Bronchial epithelial cell (primary cell): ENCODE data around the gene SLC2A9. TPM values are rescaled to one million over a fixed set of nuclear protein-coding genes. Genes with fewer than 3 reads are reported as not detected.

Experiments used
- DNase-seq: peaks from one replicate; pipeline ENCODE4 v3.0.0-alpha.2; 2010; ENCODE audit warnings: low read depth
- FAIRE-seq: peaks from 2 replicates; lab custom pipeline; 2011; peaks lifted over from hg19 to GRCh38; lab: Jason Lieb, UNC
- H3K27me3 ChIP-seq: 2 replicates; pipeline ENCODE4 v1.5.1; 2011; ENCODE audit warnings: low read length; ENCODE audit not compliant: control insufficient read depth, insufficient read depth
- H3K36me3 ChIP-seq: 2 replicates; pipeline ENCODE4 v1.5.1; 2011; ENCODE audit warnings: low read length; ENCODE audit not compliant: control insufficient read depth, insufficient read depth
- H3K4me3 ChIP-seq: 2 replicates; pipeline ENCODE4 v1.5.1; 2011; ENCODE audit warnings: mild to moderate bottlenecking, low read depth, low read length, control low read depth
- total RNA-seq: library from RNA; depleted of rRNA; stranded (reverse); fragments of >200 nt; gene quantifications from 2 replicates; pipeline ENCODE4 v1.2.1, GENCODE V29; 2014
- TF ChIP-seq, protein P1 (sequence below): IDR thresholded peaks from 2 replicates; pipeline ENCODE4 v1.5.1; 2011; ENCODE audit warnings: mild to moderate bottlenecking, moderate library complexity, low read length, control low read depth, inconsistent platforms; ENCODE audit not compliant: insufficient read depth, severe bottlenecking

The SLC2A9 gene
- total RNA-seq, result 29.7 and 71.0 TPM in 2 replicates

DNA sequence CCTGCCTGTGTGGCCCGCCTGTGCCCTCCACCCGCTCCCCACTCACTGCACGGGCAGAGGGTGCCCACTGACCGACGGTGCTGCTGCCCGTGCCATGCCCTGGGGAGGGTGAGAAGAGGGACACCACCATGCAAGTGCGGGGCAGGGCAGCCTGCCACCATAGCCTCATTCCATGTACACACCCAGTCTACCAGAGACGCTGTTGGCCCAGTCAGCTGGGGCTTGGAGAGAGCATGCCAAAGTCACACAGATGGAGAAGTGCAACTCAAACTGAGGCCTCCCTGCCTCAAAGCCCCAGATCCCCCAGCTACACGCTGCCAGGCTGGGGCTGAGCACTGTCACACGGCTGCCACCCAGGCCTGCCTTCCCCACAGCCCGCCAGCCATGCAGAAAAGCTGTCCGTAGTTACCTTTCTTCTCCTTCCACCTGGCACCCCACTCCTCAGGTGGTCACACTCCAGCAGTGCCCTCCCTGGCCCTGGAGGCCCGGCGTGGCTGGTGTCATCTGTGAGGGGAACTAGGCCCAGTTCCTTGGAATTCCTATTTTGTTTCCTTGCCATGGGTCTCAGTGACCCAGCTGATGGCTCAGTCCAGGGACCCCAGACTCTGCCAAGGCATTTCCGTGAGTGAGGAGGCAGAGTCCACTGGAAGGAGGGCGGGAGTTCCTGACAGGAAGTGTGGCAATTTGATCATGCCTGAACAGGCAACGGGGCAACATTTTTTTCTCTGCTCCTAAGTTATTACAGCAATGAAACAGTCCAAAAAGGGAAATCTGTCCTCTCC, at the start of gene SLC2A9:
SLC2A9 (minus strand) TSS at position 627 of the 782 bp plus-strand sequence; CDS start at position 559, 68 bp downstream.
- TF ChIP-seq, protein P1, sequence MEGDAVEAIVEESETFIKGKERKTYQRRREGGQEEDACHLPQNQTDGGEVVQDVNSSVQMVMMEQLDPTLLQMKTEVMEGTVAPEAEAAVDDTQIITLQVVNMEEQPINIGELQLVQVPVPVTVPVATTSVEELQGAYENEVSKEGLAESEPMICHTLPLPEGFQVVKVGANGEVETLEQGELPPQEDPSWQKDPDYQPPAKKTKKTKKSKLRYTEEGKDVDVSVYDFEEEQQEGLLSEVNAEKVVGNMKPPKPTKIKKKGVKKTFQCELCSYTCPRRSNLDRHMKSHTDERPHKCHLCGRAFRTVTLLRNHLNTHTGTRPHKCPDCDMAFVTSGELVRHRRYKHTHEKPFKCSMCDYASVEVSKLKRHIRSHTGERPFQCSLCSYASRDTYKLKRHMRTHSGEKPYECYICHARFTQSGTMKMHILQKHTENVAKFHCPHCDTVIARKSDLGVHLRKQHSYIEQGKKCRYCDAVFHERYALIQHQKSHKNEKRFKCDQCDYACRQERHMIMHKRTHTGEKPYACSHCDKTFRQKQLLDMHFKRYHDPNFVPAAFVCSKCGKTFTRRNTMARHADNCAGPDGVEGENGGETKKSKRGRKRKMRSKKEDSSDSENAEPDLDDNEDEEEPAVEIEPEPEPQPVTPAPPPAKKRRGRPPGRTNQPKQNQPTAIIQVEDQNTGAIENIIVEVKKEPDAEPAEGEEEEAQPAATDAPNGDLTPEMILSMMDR, result no peak
- DNase-seq, result peak; percentile 88
- Histone ChIP-seq H3K4me3 (peak within 1 kb of the TSS; percentile 54), H3K27me3 (no peaks in the 10 kb centered on the region), H3K36me3 (peaks cover 7% of the 10 kb centered on the region)
- FAIRE-seq, result no peak

- DNase-seq, result no peak
Measured at GRCh38 chr4:10069075-10069642, 47.9 kb upstream of the SLC2A9 start.

GRCh38 chr4:10066670-10067651, 45.7 kb upstream of the SLC2A9 start:
- DNase-seq (no peak), FAIRE-seq (peak; percentile 43)

More at GRCh38 chr4:10069075-10069642, 47.9 kb upstream of the SLC2A9 start:
- Histone ChIP-seq H3K36me3 (peaks cover 3% of the 10 kb centered on the region), H3K27me3 (no peaks in the 10 kb centered on the region), H3K4me3 (no peak overlapping the region)
- TF ChIP-seq, protein P1, result no peak
- no peak for FAIRE-seq

DNA sequence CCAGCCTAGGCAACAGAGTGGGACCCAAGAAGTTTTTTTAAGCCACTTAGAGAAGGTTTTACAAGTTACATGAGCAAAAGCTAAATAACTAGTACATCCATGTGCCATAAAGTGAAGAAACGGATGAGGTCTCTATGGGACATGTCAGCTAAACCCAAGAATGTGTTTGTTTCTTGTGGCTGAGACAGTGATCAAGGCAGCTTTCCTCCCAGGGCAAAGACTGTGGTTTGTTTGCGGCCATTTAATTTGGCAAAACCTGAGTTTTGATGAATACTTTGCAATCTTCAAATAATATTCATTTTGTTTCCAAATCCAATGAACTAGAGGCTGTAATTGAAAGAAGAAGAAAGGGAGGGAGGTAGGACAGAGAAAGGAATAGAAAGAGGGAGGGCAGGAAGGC, 44.9 kb upstream of the SLC2A9 start:
- TF ChIP-seq, protein P1, result no peak
- DNase-seq, result no peak
- H3K4me3 ChIP-seq, result no peak overlapping the region
- H3K36me3 ChIP-seq, result peaks cover 1% of the 10 kb centered on the region
- H3K27me3 ChIP-seq, result no peaks in the 10 kb centered on the region
- FAIRE-seq, result peak; percentile 28

More at GRCh38 chr4:10066670-10067651, 45.7 kb upstream of the SLC2A9 start:
- TF ChIP-seq, protein P1, result no peak
- no peaks in the 10 kb centered on the region for H3K27me3 ChIP-seq
- peaks cover 1% of the 10 kb centered on the region for H3K36me3 ChIP-seq
- H3K4me3 ChIP-seq, result no peak overlapping the region

DNA sequence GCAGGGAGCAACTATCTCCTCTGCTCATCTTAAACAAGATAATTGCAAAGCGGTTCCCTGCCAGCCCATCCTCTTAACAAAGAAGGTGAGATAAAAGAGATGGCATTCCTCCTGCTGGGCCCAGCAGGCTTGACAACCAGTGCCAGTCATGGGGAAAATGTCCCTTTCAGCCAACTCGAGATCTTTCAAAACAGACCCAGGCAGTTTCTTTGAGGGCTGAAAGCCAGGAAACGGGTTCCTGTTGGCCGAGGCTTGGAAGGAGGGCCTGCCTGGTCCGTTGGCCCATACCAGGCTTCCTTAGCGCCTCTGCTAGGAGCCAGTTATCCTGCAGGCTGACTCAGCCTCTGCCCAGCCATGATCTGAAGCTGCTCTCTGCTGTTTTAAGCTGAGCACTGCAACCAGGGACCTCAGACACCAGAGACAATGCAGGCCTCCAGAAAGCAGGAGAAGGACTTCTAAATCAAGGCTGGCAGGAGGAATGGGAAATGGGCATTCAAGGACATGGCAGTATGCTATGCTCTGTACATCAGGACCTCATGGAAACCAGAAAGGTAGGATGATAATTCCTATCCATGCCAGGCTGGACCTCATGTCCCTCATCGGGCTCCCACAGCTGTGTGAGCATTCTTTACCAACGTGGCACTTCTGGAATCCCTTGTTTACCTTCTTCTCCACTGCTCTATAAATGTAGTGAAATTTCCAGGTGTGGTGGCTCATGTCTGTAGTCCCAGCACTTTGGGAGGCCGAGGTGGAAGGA, 42.4 kb upstream of the SLC2A9 start:
- Histone ChIP-seq H3K27me3 (no peaks in the 10 kb centered on the region), H3K36me3 (peaks cover 1% of the 10 kb centered on the region), H3K4me3 (no peak overlapping the region)
- TF ChIP-seq, protein P1, result peak; percentile 82
- peak; percentile 89 for FAIRE-seq
- peak; percentile 80 for DNase-seq
